Measurements from ENCODE around the gene SYTL5.

GRCh38 chrX:37989304-37989703 lies 17.0 kb upstream of the SYTL5 start:
- TF ChIP-seq POLR2A (IDR thresholded peaks at IDR 0.05) (no peak), CTCF (IDR thresholded peaks at IDR 0.05) (no peak)
